Measurements from ENCODE around the gene RBPJ. TPM values are rescaled to one million over a fixed set of nuclear protein-coding genes. Genes with fewer than 3 reads are reported as not detected.

The RBPJ gene
- total RNA-seq: 97.3 TPM

- DNase-seq: peak; percentile 93
Measured at GRCh38 chr4:26320538-26321372, at the start of gene RBPJ. RBPJ (plus strand) TSS chr4:26321014; CDS start chr4:26321029, 15 bp downstream.

GRCh38 chr4:26271703-26272102, 49.1 kb upstream of the RBPJ start:
- DNase-seq: no peak

- DNase-seq: no peak
Measured at GRCh38 chr4:26272654-26273615, 47.9 kb upstream of the RBPJ start.

GRCh38 chr4:26273616-26273980, 47.2 kb upstream of the RBPJ start:
- no peak for DNase-seq

- DNase-seq: no peak
Measured at GRCh38 chr4:26275281-26275680, 45.5 kb upstream of the RBPJ start.

- DNase-seq: no peak
Measured at GRCh38 chr4:26279446-26279845, 41.4 kb upstream of the RBPJ start.

GRCh38 chr4:26281881-26282280, 38.9 kb upstream of the RBPJ start:
- no peak for DNase-seq

GRCh38 chr4:26284536-26284935, 36.3 kb upstream of the RBPJ start:
- no peak for DNase-seq

- no peak for DNase-seq
Measured at GRCh38 chr4:26285272-26285671, 35.5 kb upstream of the RBPJ start.

- no peak for DNase-seq
Measured at GRCh38 chr4:26287756-26288155, 33.1 kb upstream of the RBPJ start.

- DNase-seq: no peak
Measured at GRCh38 chr4:26288355-26288909, 32.4 kb upstream of the RBPJ start.

- no peak for DNase-seq
Measured at GRCh38 chr4:26289401-26289800, 31.4 kb upstream of the RBPJ start.

GRCh38 chr4:26290321-26290720, 30.5 kb upstream of the RBPJ start:
- no peak for DNase-seq

- DNase-seq: no peak
Measured at GRCh38 chr4:26294904-26295303, 25.9 kb upstream of the RBPJ start.

- no peak for DNase-seq
Measured at GRCh38 chr4:26296021-26296420, 24.8 kb upstream of the RBPJ start.

GRCh38 chr4:26296514-26296913, 24.3 kb upstream of the RBPJ start:
- no peak for DNase-seq

- no peak for DNase-seq
Measured at GRCh38 chr4:26297219-26297618, 23.6 kb upstream of the RBPJ start.

GRCh38 chr4:26298198-26298947, 22.4 kb upstream of the RBPJ start:
- no peak for DNase-seq

GRCh38 chr4:26299254-26299882, 21.4 kb upstream of the RBPJ start:
- DNase-seq: no peak

GRCh38 chr4:26300314-26301307, 20.2 kb upstream of the RBPJ start:
- no peak for DNase-seq

All from occipital lobe (tissue), 2 donors.